H1 (cell line): ENCODE results near the gene SERPINB2.
A peak's percentile ranks its signal among the peaks of the same experiment; 100 is the strongest.

Experiments
- CHD2 ChIP-seq: IDR thresholded peaks from 2 replicates; pipeline ENCODE4 v1.6.1; 2012; ENCODE audit warnings: low read length, improper control_type of control experiment
- CTCF ChIP-seq, 3 experiments: IDR thresholded peaks; 1 replicate in 2 of 3; 2 replicates in 1 of 3; pipeline versions ENCODE4 v1.5.1 to v1.6.1; 2011; ENCODE audit warnings: low read length in 3 of 3, mild to moderate bottlenecking in 3 of 3, inconsistent platforms in 2 of 3, low read depth in 1 of 3, moderate library complexity in 1 of 3; ENCODE audit not compliant: insufficient read depth in 1 of 3; ENCODE audit errors: control extremely low read depth in 1 of 3
- E2F6 ChIP-seq: IDR thresholded peaks from 2 replicates; pipeline ENCODE4 v1.6.1; 2012; ENCODE audit warnings: inconsistent platforms
- EP300 ChIP-seq, 2 experiments: IDR thresholded peaks; 1 replicate in 1 of 2; 2 replicates in 1 of 2; pipeline ENCODE4 v1.6.1; 2011 to 2012; ENCODE audit warnings: low read depth in 2 of 2, low read length in 2 of 2, mild to moderate bottlenecking in 2 of 2, borderline replicate concordance in 1 of 2, inconsistent platforms in 1 of 2, moderate library complexity in 1 of 2
- JUND ChIP-seq: IDR thresholded peaks from 2 replicates; pipeline ENCODE4 v1.6.1; 2011; ENCODE audit warnings: mild to moderate bottlenecking, improper control_type of control experiment, low read length
- POLR2A ChIP-seq, 2 experiments: IDR thresholded peaks; 1 replicate in 1 of 2; 2 replicates in 1 of 2; pipeline ENCODE4 v1.6.1; 2011; ENCODE audit warnings: low read depth in 2 of 2, low read length in 2 of 2, mild to moderate bottlenecking in 2 of 2; ENCODE audit errors: control extremely low read depth in 1 of 2
- POU5F1 ChIP-seq: IDR thresholded peaks from 2 replicates; pipeline ENCODE4 v1.6.1; 2011; ENCODE audit warnings: low read depth, mild to moderate bottlenecking, low read length, moderate library complexity
- SIN3A ChIP-seq, 2 experiments: IDR thresholded peaks in 1 of 2; conservative IDR thresholded peaks in 1 of 2; 2 replicates each; pipeline ENCODE4 v1.6.1; 2011 to 2012; ENCODE audit warnings: low read length in 2 of 2, improper control_type of control experiment in 1 of 2, low read depth in 1 of 2, mild to moderate bottlenecking in 1 of 2
- SIX5 ChIP-seq: IDR thresholded peaks from 2 replicates; pipeline ENCODE4 v1.6.1; 2011; ENCODE audit warnings: mild to moderate bottlenecking, low read depth, low read length
- YY1 ChIP-seq: IDR thresholded peaks from 2 replicates; pipeline ENCODE4 v1.6.1; 2011; ENCODE audit warnings: low read depth, mild to moderate bottlenecking, low read length
- ZNF274 ChIP-seq: IDR thresholded peaks from 2 replicates; pipeline ENCODE4 v1.7.0; 2012; ENCODE audit warnings: low read length, borderline replicate concordance; ENCODE audit errors: extremely low read depth

- TF ChIP-seq POLR2A (IDR thresholded peaks at IDR 0.05; ENCODE audit: control extremely low read depth in 1 of 2, low read depth in 2 of 2, low read length in 2 of 2) = no peak
- TF ChIP-seq CTCF (IDR thresholded peaks at IDR 0.05; ENCODE audit: control extremely low read depth in 1 of 3, insufficient read depth in 1 of 3, low read depth in 1 of 3, low read length in 3 of 3) = peak in 2 of 3 experiments; percentile 63 to 70; a peak in 3 of 4 replicates
- TF ChIP-seq EP300 (IDR thresholded peaks at IDR 0.05; ENCODE audit: borderline replicate concordance in 1 of 2, low read depth in 2 of 2, low read length in 2 of 2) = no peak
- TF ChIP-seq CHD2 = no peak
- TF ChIP-seq SIN3A (conservative IDR thresholded peaks at IDR 0.05 in 1 of 2, IDR thresholded peaks at IDR 0.05 in 1 of 2; ENCODE audit: low read depth in 1 of 2, low read length in 2 of 2) = no peak
- TF ChIP-seq POU5F1 = no peak
- TF ChIP-seq E2F6 = no peak
- no peak for TF ChIP-seq YY1
- TF ChIP-seq ZNF274 = no peak
- TF ChIP-seq JUND = no peak
- no peak for TF ChIP-seq SIX5
Observed at GRCh38 chr18:63848159-63848558, 39.3 kb upstream of the SERPINB2 start.
